GM04504 (cell line): ENCODE results near the gene ARHGEF19.
A peak's percentile ranks its signal among the peaks of the same experiment; 100 is the strongest.
"Not testable (repeated sequence)": the region's sequence is repeated elsewhere in the genome, so short reads cannot be mapped to it uniquely, and the experiment has no call there.

Experiments
- DNase-seq: peaks from one replicate; pipeline ENCODE4 v3.0.0-alpha.2; 2012; ENCODE audit warnings: low read depth

The ARHGEF19 gene

GRCh38 chr1:16204634-16205333 lies 7.7 kb downstream of the ARHGEF19 start:
- DNase-seq: no peak

DNA sequence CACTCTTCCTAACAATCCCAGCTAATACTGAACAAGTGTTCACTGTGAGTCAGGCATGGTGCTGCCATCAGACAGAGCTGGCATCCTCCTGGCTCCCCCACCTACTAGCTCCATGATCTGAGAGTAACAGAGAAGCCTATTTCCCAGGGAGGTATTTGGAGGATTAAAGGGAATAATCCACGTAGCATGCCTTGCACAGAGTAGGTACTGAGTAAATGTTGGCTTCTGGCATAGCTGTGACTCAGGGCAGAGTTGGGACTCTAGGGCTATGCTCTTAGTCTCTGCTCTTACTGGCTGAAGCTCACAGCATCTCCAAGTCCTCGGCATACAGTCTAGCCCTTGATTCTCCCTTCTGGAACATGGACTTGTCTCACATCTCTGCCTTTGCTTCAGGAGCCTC lies 8.2 kb downstream of the ARHGEF19 start:
- DNase-seq: no peak

DNA sequence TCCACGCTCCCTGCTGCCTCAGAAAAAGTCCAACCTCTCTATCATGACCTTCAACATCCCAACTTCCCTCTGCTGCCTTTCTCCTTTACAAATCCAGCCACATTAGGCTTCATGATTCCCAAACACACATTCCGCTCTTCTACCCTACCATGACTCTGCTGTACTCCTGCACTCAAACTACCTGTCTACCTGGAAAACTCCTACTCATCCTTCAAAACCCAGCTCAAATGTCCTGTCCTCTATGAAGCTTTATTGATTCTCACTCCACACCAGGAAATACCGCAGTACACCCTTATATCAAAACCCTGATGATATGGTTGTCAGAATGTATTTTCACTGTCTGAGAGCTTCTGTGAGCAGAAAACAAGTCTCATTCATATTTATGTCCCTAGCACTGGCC lies 8.9 kb downstream of the ARHGEF19 start:
- DNase-seq: no peak

DNA sequence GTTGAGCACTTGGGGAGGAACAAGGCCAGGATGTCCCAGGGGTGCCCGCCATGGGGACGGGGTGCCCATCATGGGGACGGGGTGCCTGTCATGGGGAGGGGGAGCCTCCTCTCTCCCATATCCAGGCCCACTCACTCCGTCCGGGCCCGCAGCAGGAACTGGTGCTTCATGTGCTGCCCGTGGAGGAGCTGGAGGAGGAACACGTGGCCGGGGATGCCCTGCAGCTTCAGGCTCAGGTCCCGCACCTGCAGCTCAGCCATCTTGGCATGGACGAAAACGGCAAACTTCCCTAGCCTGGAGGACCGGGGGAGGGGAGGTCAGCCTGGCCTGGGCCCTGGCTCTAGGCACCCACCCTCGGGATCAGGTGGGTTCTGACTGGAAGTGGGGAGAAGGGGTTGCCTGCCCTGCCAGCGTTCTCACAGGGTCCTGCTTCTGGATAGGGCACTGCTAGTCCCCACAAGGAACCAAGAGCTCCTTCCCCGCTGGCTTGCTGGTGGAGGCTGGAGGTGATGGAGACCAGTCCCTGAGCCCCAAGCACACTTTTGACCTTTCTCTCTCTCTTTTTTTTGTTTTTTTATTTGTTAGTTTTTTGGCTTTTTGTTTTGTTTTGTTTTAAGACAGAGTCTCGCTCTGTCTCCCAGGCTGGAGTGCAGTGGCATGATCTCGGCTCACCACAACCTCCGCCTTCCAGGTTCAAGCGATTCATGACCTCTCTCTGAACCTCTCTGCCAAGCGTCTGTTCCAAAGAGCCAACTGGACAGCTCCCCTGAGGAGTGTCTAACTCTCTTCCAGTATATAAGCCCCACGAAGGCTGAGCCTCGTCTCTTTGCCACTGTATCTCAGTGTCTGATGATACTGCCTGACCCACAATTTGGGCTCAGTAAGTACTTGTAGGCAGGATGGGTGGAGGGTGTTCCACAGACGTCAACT lies 9.9 kb downstream of the ARHGEF19 start:
- no peak for DNase-seq

GRCh38 chr1:16199700-16200099 lies 12.8 kb downstream of the ARHGEF19 start:
- DNase-seq: no peak

DNA sequence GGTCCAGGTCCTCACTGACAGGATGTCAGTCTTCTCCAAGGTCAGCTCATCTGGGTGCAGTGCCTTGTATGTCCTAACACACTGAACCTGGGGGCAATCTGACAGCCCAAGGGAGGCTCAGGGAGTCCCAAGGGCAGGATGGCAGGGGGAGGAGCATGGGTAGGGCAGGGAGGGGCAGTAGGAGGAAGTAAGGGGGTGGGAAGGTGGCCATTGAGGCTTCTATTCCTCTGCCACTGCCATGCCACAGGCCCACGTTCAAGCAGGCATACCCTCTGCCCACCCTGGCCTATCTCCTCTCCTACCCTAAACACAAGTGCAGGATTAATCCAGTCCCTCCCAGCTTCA lies 13.3 kb downstream of the ARHGEF19 start:
- DNase-seq: no peak

DNA sequence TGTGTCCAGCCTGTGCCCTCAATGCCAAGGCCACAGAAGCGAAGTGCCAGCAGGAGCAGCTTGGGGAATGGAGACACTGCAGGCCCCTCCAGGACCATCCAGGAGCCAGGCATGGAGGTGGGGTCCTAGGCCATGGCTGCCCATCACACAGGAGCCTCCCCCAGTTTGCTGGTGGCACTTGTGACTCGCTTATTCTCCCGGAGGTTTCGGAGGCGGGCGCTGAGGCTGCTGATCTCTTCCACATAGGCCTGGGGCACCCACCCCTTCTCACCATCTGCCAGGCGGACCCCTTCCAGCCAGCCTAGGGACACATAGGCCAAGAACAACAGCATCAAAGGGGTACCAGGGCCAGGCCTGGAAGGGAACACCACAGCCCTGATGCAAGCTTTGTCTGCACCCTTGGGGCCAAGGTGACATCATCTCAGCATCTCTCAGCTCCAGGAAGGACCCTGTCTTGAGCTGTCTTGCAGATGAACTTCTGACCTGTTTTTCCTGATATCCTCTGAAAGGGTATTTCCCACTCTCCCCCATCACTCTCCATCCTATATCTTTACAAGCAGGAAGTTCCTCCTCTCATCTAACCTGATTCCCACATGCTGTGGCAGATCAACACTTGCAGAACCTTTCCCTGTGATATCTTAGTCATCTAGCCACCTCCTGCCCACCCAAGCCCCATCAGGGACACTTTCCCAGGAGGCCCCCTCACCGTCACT lies 13.9 kb downstream of the ARHGEF19 start:
- DNase-seq: no peak

GRCh38 chr1:16196874-16197273 lies 15.6 kb downstream of the ARHGEF19 start:
- DNase-seq: no peak

GRCh38 chr1:16196139-16196538 lies 16.3 kb downstream of the ARHGEF19 start:
- not testable (repeated sequence) for DNase-seq

- no peak for DNase-seq
Observed at GRCh38 chr1:16195518-16195905, 16.9 kb downstream of the ARHGEF19 start.

- DNase-seq: no peak
Observed at GRCh38 chr1:16191916-16192546, 20.4 kb downstream of the ARHGEF19 start.

- no peak for DNase-seq
Observed at GRCh38 chr1:16191309-16191708, 21.1 kb downstream of the ARHGEF19 start.

- no peak for DNase-seq
Observed at GRCh38 chr1:16189921-16190621, 22.4 kb downstream of the ARHGEF19 start.

DNA sequence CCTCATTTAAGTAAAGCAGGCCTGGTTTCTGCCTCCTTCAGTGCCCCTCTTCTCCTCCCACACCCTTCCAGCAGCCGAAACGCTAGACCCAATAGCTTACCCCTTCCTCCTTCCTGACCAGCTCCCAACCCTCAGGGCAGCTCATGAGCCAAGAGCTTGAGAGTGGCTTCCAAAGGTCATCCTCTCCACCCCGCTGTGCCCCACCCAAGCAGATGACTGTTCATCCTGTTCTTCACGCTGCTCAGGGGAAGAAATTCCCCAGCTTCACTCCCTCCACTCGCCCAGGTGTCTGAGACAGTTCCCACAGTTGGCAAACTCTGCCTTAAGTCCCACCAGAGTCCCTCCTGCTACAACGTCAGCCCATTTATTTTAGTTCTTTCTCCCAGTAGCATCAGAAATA lies 23.4 kb downstream of the ARHGEF19 start:
- no peak for DNase-seq

GRCh38 chr1:16187748-16188401 lies 24.6 kb downstream of the ARHGEF19 start:
- no peak for DNase-seq

GRCh38 chr1:16186655-16187235 lies 25.7 kb downstream of the ARHGEF19 start:
- no peak for DNase-seq

- DNase-seq: no peak
Observed at GRCh38 chr1:16184557-16185303, 27.7 kb downstream of the ARHGEF19 start.

- DNase-seq: no peak
Observed at GRCh38 chr1:16183765-16184556, 28.5 kb downstream of the ARHGEF19 start.

- peak; percentile 66 for DNase-seq
Observed at GRCh38 chr1:16183179-16183578, 29.3 kb downstream of the ARHGEF19 start.
